Cardiac fibroblast (primary cell): ENCODE data around the gene SFMBT2.

Experiments used
- DNase-seq, 2 donors: peaks; one replicate each; pipeline versions ENCODE4 v3.0.0 to v3.0.0-alpha.2; 2010; ENCODE audit warnings: low read depth in 2 of 2
- H3K4me3 ChIP-seq, 2 donors: replicated peaks in 1 of 2; 1 replicate in 1 of 2; 2 replicates in 1 of 2; pipeline ENCODE4 v1.5.1; 2011; ENCODE audit warnings: low read depth in 2 of 2, low read length in 2 of 2, mild to moderate bottlenecking in 2 of 2, moderate library complexity in 1 of 2
- TF ChIP-seq, protein P1 (sequence below): IDR thresholded peaks from one replicate; pipeline ENCODE4 v1.5.1; 2011; ENCODE audit warnings: low read depth, mild to moderate bottlenecking, low read length, inconsistent platforms

Gene SFMBT2

DNA sequence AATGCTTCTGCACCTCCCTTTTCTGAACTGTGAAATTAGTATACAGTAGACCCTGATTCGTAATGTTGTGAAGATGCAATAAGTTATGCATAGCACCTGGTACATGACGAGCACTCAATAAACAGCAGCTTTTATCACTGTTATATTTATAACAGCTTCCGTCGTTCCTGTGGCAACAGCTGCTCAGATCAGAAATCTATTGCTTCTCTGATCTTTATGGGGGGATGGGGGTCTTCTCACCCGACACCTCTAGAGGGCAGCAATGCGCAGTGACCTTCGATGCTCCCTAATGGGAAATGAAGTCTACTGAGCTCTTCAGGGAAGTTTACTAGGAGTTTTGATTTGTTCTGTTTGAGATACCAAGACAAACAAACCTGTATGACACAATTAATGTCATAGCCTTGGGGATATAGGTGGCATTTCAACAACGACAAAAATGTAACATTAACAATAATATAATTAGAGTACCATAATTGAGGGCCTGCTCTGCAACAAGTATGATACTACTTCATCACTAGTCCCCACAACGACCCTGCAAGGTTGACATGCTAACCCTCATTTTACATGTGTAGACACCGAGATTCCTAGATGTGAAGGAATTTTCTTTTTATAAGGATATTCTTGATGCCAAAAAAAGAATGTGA is 289.6 kb downstream of the SFMBT2 start:
- no peak overlapping the region for H3K4me3 ChIP-seq
- peak in 1 of 2 donors; percentile 63 for DNase-seq
- TF ChIP-seq, protein P1, sequence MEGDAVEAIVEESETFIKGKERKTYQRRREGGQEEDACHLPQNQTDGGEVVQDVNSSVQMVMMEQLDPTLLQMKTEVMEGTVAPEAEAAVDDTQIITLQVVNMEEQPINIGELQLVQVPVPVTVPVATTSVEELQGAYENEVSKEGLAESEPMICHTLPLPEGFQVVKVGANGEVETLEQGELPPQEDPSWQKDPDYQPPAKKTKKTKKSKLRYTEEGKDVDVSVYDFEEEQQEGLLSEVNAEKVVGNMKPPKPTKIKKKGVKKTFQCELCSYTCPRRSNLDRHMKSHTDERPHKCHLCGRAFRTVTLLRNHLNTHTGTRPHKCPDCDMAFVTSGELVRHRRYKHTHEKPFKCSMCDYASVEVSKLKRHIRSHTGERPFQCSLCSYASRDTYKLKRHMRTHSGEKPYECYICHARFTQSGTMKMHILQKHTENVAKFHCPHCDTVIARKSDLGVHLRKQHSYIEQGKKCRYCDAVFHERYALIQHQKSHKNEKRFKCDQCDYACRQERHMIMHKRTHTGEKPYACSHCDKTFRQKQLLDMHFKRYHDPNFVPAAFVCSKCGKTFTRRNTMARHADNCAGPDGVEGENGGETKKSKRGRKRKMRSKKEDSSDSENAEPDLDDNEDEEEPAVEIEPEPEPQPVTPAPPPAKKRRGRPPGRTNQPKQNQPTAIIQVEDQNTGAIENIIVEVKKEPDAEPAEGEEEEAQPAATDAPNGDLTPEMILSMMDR = peak; percentile 28

DNA sequence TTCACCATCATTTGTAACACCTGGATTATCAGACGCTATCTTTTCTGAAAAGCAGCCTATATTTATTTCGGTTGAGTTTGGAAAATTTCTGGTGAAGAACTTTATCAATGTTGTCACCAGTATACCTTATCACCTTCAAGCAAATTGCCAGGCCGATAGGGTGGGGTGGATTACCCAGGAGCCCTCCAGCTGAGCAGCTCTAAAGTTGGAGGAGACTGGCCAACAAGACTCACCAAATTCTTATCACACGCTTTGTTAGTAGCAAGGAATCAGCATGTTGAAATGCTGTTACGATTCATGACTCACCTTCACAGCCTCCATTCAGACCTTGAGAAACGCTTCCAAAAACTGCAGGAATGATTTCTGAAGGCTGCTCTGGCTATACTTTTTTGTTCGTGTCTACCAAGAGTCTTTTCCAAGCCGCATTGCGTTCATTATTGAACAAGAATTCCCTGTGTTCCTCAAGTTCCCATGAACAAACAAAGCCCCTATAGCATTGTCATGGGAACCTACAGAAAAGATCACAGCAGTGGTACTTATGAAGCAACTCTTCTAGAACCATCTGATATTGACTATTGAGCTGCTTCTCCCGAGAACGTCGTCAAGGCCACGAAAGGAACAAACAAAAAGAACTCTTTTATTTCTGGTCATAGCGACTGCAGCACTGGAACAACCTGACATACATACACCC is 291.4 kb downstream of the SFMBT2 start:
- TF ChIP-seq, protein P1 = no peak
- DNase-seq = peak; percentile 1 to 36
- no peak overlapping the region for H3K4me3 ChIP-seq

DNA sequence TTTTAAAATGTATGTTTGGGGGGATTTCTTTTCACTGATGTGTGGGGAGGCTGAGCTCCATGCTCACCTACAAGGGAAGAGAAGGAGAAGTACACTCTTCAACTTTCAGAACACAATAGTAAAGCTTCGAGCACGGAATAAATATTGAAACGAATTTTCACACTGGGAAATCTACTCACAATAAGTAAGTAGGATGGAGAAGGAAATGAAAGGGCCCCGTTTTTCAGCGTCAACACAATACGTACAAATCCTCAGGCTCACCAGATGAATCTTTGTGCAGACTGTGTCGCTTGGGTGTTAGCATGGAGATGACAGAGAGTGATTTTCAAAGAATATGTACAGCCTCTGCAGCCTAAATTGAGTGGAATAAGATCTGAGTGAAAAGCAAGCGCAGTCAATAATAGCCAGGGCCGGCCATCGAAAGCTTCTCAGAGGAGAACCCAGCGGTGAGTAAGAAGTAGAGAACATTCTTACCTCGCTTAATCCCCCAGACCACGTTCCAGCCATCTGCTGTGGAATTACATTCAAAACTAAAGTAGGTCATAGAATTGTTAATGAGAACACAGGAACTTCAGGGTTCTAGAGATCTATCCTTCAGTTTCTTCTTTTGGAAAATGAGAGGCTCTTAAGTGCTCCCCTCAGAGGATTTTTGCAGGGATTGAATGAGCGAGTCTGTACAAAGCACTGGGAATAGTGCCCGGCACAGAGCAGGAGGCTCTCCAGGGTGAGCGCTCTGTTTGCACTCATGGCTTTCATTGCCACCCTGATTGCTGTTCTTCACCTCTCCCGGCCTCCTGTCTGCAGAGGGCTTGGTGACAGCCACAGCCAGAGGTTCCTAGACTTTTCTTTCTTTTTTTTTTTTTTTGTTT is 292.8 kb downstream of the SFMBT2 start:
- no peak overlapping the region for H3K4me3 ChIP-seq
- TF ChIP-seq, protein P1 = no peak

DNA sequence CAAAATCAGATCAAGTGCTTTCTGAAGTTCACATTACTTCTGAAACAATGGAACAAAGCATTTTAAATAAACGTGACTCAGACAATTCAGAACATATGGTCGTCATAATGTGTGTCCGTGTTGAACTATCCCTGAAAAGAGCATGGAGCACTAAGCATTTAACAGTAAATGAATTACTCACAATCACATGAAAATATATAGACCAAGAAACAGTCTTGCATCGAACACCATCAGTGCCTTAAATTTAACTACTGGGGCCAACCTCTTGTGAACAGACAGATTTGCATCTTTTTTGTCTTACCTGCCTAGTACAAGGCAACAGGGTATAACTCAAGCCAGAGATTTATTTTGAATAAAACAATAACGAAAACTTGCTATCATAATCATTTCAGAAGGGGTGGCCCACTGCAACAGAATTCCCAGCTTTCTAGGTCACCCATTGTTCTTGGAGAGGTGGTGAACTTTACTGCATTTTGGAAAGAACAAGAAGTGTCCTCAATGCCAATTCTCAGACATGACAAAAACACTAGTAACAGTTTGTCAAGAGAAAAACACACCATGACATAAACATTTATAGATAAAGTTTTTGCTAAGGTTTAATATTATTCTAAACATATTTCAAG is 293.5 kb downstream of the SFMBT2 start:
- TF ChIP-seq, protein P1 = no peak
- no peak for DNase-seq
- H3K4me3 ChIP-seq = no peak overlapping the region

More for the DNA sequence above, 292.8 kb downstream of the SFMBT2 start:
- no peak for DNase-seq

DNA sequence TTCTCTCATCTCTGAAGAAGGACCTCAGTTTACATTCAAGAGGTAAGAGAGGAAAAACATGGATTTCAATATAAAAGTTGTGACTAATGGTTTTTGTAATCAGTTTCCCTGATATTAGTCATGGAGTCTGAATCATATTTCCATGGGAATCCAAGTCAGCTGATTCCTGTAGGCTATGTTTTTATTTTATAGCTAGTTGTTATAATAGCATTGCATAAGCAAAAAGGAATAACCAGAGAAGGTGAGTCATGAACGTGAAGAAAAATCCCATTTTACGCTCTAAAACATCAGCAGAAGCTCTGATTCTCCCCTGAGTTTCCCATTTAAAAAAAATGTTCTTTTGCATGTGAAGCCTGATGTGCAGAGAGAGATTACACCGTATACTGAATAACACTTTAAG is 299.3 kb downstream of the SFMBT2 start:
- peak; percentile 52 to 69 for DNase-seq
- H3K4me3 ChIP-seq = no peak overlapping the region
- TF ChIP-seq, protein P1 = no peak

DNA sequence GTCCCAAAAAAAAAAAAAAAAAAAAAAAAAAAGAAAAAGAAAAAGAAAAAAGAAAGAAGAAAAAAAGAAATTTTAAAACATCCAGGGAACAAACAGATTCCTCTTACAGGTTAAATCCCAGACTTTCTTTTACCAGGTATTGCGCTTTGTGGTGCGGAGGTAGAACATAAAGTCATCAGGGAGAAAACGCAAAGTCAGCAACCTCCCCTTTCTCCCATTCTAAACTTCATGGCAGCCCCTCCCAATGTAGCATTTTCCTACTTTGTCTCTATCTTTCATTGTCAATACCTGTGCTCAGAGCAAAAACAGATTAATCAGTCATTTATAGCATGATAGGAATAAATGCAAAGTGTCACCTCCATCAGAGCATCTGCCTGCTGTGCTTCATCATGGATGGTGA is 299.7 kb downstream of the SFMBT2 start:
- no peak for DNase-seq
- TF ChIP-seq, protein P1 = no peak
- H3K4me3 ChIP-seq = no peak overlapping the region
